Ishikawa (cell line): ENCODE results near the gene STEAP2.

ENCODE experiments used
- EGR1 ChIP-seq: IDR thresholded peaks from 2 replicates; pipeline ENCODE4 v1.6.1; 2012
- EP300 ChIP-seq: IDR thresholded peaks from 2 replicates; pipeline ENCODE4 v1.6.1; 2012; ENCODE audit warnings: borderline replicate concordance
- FOXM1 ChIP-seq: IDR thresholded peaks from 2 replicates; pipeline ENCODE4 v1.6.1; 2012; ENCODE audit warnings: low read depth, borderline replicate concordance

- no peak for TF ChIP-seq FOXM1
- TF ChIP-seq EP300, result no peak
- no peak for TF ChIP-seq EGR1
Observed at GRCh38 chr7:90216080-90216674, 4.6 kb downstream of the STEAP2 start.
